Transverse colon (tissue), 4 donors: Measurements from ENCODE around the gene CDK14. TPM values are rescaled to one million over a fixed set of nuclear protein-coding genes. Genes with fewer than 3 reads are reported as not detected.

ENCODE experiments used
- DNase-seq: peaks from one replicate; pipeline ENCODE4 v3.0.0-alpha.2; 2019
- H3K27ac ChIP-seq, 4 donors: fragments of 200-600 bp; sonication (generic); 2 replicates each; pipeline ENCODE4 v1.5.1; 2016 to 2018; ENCODE audit warnings: inconsistent platforms in 4 of 4
- H3K27me3 ChIP-seq: fragments of 200-600 bp; sonication (generic); 2 replicates; pipeline ENCODE4 v1.5.1; 2017; ENCODE audit warnings: inconsistent platforms
- H3K36me3 ChIP-seq, 4 donors: fragments of 200-600 bp; sonication (generic); 2 replicates each; pipeline ENCODE4 v1.5.1; 2017 to 2019; ENCODE audit warnings: inconsistent platforms in 4 of 4
- H3K4me1 ChIP-seq, 4 donors: fragments of 200-600 bp; sonication (generic); 2 replicates each; pipeline ENCODE4 v1.5.1; 2017 to 2020; ENCODE audit warnings: inconsistent platforms in 4 of 4
- H3K4me3 ChIP-seq, 4 donors: fragments of 200-600 bp; sonication (generic); 1 replicate in 1 of 4; 2 replicates in 3 of 4; pipeline versions ENCODE4 v1.5.1 to v1.6.1; 2017 to 2019; ENCODE audit warnings: inconsistent platforms in 4 of 4
- H3K9me3 ChIP-seq, 2 donors: fragments of 200-600 bp; sonication (generic); 2 replicates each; pipeline ENCODE4 v1.5.1; 2017 to 2019; ENCODE audit warnings: inconsistent platforms in 2 of 2
- CTCF ChIP-seq, 5 experiments: fragments of 200-600 bp in 3 of 5; fragments of 450-650 bp in 2 of 5; sonication (generic) in 3 of 5; IDR thresholded peaks; 1 replicate in 2 of 5; 2 replicates in 3 of 5; pipeline ENCODE4 v1.5.1; 2016 to 2017; ENCODE audit warnings: antibody characterized with exemption in 5 of 5, inconsistent platforms in 3 of 5, mild to moderate bottlenecking in 2 of 5, moderate library complexity in 1 of 5
- EP300 ChIP-seq: sonication (generic); formaldehyde crosslinking; IDR thresholded peaks from one replicate; pipeline ENCODE4 v1.6.1; 2017; ENCODE audit warnings: antibody characterized with exemption, low read depth
- POLR2A ChIP-seq: fragments of 450-650 bp; IDR thresholded peaks from one replicate; pipeline ENCODE4 v1.6.1; 2016; ENCODE audit warnings: antibody characterized with exemption, mild to moderate bottlenecking, moderate library complexity
- POLR2AphosphoS5 ChIP-seq, 3 donors: sonication (generic); formaldehyde crosslinking; IDR thresholded peaks; one replicate each; pipeline ENCODE4 v1.6.1; 2016; ENCODE audit warnings: antibody characterized with exemption in 3 of 3
- WGBS, 2 donors: methylation state at CpG; one replicate each; pipeline ENCODE4 v1.1.5; 2018; ENCODE audit warnings: low coverage in 1 of 2; 5-methylcytosine and 5-hydroxymethylcytosine counted together
- in situ Hi-C, 4 donors: fragments of 200-750 bp; cut with MboI; loops; one replicate each; pipeline versions ENCODE4 v1.15.0 to v1.15.1; 2017; ENCODE audit warnings: low sequenced_read_pairs in 3 of 4, low pct_ligation_motif_present in 1 of 4, low pct_unique_long_range_greater_than_20kb in 1 of 4
- intact Hi-C: fragments of 100-400 bp; cut with DNase I; formaldehyde crosslinking; loops from one replicate; pipeline ENCODE4 v1.15.1; 2023; ENCODE audit warnings: low total_unique reads
- total RNA-seq, 4 donors: library from RNA; depleted of rRNA; stranded (reverse); fragments of >200 nt; gene quantifications; one replicate each; pipeline ENCODE4 v1.1.0, GENCODE V29; 2016

Gene CDK14
- total RNA-seq, 4 donors from 2014 or later = 0.40 to 15.4 (median 4.8) TPM

- intact Hi-C loops = no loop called here
These were observed 8.9 kb downstream of the CDK14 start for GRCh38 chr7:90605055-90605454.

GRCh38 chr7:90607196-90607595 is 11.1 kb downstream of the CDK14 start:
- H3K27ac ChIP-seq = no peak overlapping the region
- in situ Hi-C loops = no loop called here
- H3K27me3 ChIP-seq = no peaks in the 10 kb centered on the region

More at GRCh38 chr7:90605055-90605454, 8.9 kb downstream of the CDK14 start:
- no peak overlapping the region for H3K4me3 ChIP-seq
- no peak for DNase-seq
- no peaks in the 10 kb centered on the region for H3K27me3 ChIP-seq
- 88 to 90% methylated on average over 2 of the region's 2 CpGs for WGBS, 2 donors
- no peak overlapping the region for H3K27ac ChIP-seq
- H3K4me1 ChIP-seq = no peaks in the 10 kb centered on the region
- no peaks in the 10 kb centered on the region for H3K9me3 ChIP-seq
- no peaks in the 10 kb centered on the region for H3K36me3 ChIP-seq
- TF ChIP-seq EP300 = no peak
- TF ChIP-seq POLR2AphosphoS5 (IDR thresholded peaks at IDR 0.05) = no peak
- TF ChIP-seq POLR2A = no peak
- TF ChIP-seq CTCF (IDR thresholded peaks at IDR 0.05) = no peak
- in situ Hi-C loops = no loop called here

GRCh38 chr7:90610105-90610504 is 14.0 kb downstream of the CDK14 start:
- no peak for DNase-seq

More at GRCh38 chr7:90607196-90607595, 11.1 kb downstream of the CDK14 start:
- H3K4me3 ChIP-seq = no peak overlapping the region
- H3K4me1 ChIP-seq = no peaks in the 10 kb centered on the region
- no peaks in the 10 kb centered on the region for H3K36me3 ChIP-seq
- no peaks in the 10 kb centered on the region for H3K9me3 ChIP-seq
- no peak for TF ChIP-seq EP300
- no peak for TF ChIP-seq POLR2AphosphoS5 (IDR thresholded peaks at IDR 0.05)
- no peak for TF ChIP-seq POLR2A
- no peak for TF ChIP-seq CTCF (IDR thresholded peaks at IDR 0.05)
- WGBS, 2 donors = 90 to 100% methylated on average over 1 of the region's 1 CpG
- intact Hi-C loops = no loop called here
- DNase-seq = no peak

GRCh38 chr7:90611115-90611514 is 15.0 kb downstream of the CDK14 start:
- intact Hi-C loops = no loop called here
- no peaks in the 10 kb centered on the region for H3K9me3 ChIP-seq
- in situ Hi-C loops = no loop called here
- no peak overlapping the region for H3K4me3 ChIP-seq
- 71 to 90% methylated on average over 2 to 3 of the region's 3 CpGs for WGBS, 2 donors
- no peaks in the 10 kb centered on the region for H3K4me1 ChIP-seq
- TF ChIP-seq POLR2A (no peak), POLR2AphosphoS5 (IDR thresholded peaks at IDR 0.05) (no peak), CTCF (IDR thresholded peaks at IDR 0.05) (no peak), EP300 (no peak)
- no peak for DNase-seq
- no peaks in the 10 kb centered on the region for H3K36me3 ChIP-seq
- H3K27ac ChIP-seq = no peak overlapping the region
- no peaks in the 10 kb centered on the region for H3K27me3 ChIP-seq

More at GRCh38 chr7:90610105-90610504, 14.0 kb downstream of the CDK14 start:
- Histone ChIP-seq H3K4me3 (no peak overlapping the region), H3K27me3 (no peaks in the 10 kb centered on the region), H3K27ac (no peak overlapping the region), H3K4me1 (no peaks in the 10 kb centered on the region), H3K36me3 (no peaks in the 10 kb centered on the region), H3K9me3 (no peaks in the 10 kb centered on the region)
- TF ChIP-seq EP300 (no peak), POLR2AphosphoS5 (IDR thresholded peaks at IDR 0.05) (no peak), POLR2A (no peak), CTCF (IDR thresholded peaks at IDR 0.05) (no peak)
- in situ Hi-C loops (no loop called here), intact Hi-C loops (no loop called here)
- 84 to 87% methylated on average over 4 of the region's 4 CpGs for whole genome bisulfite sequencing, 2 donors
